K562 (cell line): Measurements from ENCODE around the gene GCC1. TPM values are rescaled to one million over a fixed set of nuclear protein-coding genes. Genes with fewer than 3 reads are reported as not detected.

Source experiments
- CGGBP1 ChIP-seq: fragments of 250-450 bp; sonication (Bioruptor Pico); IDR thresholded peaks from 2 replicates; pipeline ENCODE4 v1.9.0; 2021; ENCODE audit warnings: mild to moderate bottlenecking
- E4F1 ChIP-seq: fragments of 250-450 bp; sonication (Bioruptor Pico); IDR thresholded peaks from 2 replicates; pipeline ENCODE4 v1.5.0; 2021; ENCODE audit warnings: mild to moderate bottlenecking, borderline replicate concordance
- HDGF ChIP-seq: fragments of 450-650 bp; IDR thresholded peaks from 2 replicates; pipeline ENCODE4 v1.6.1; 2016
- HMGXB4 ChIP-seq: sonication (generic); formaldehyde crosslinking; IDR thresholded peaks from 2 replicates; pipeline ENCODE4 v1.8.1; 2023; ENCODE audit warnings: mild to moderate bottlenecking, missing genetic modification reagents
- L3MBTL2 ChIP-seq: fragments of 450-650 bp; IDR thresholded peaks from 2 replicates; pipeline ENCODE4 v1.6.1; 2016; ENCODE audit warnings: mild to moderate bottlenecking, moderate library complexity
- MYC ChIP-seq, 2 experiments: fragments of 250-450 bp in 1 of 2; sonication (Bioruptor Pico) in 1 of 2; IDR thresholded peaks; 2 replicates each; pipeline versions ENCODE4 v1.5.1 to v1.6.1; 2012 to 2021; ENCODE audit warnings: low read depth in 2 of 2, borderline replicate concordance in 1 of 2, improper control_type of control experiment in 1 of 2, low read length in 1 of 2, mild to moderate bottlenecking in 1 of 2, moderate library complexity in 1 of 2
- POLR2AphosphoS5 ChIP-seq: IDR thresholded peaks from 2 replicates; pipeline ENCODE4 v1.6.1; 2011; ENCODE audit warnings: mild to moderate bottlenecking, low read depth, low read length, moderate library complexity; ENCODE audit not compliant: control insufficient read depth, insufficient read depth
- RBBP5 ChIP-seq: fragments of 200-600 bp; sonication (generic); IDR thresholded peaks from 2 replicates; pipeline ENCODE4 v1.6.1; 2012; ENCODE audit warnings: borderline replicate concordance, mild to moderate bottlenecking, low read length, control low read depth, inconsistent platforms; ENCODE audit not compliant: insufficient read depth, poor library complexity, severe bottlenecking
- SMARCA4 ChIP-seq: fragments of 450-650 bp; IDR thresholded peaks from 2 replicates; pipeline ENCODE4 v1.6.1; 2016
- SRSF7 ChIP-seq: fragments of 200-400 bp; formaldehyde crosslinking; optimal IDR thresholded peaks from 2 replicates; pipeline ENCODE3; 2017; ENCODE audit warnings: mild to moderate bottlenecking, low read depth, low read length
- TCFL5 ChIP-seq: fragments of 250-450 bp; sonication (Bioruptor Pico); conservative IDR thresholded peaks from 2 replicates; pipeline ENCODE4 v1.6.1; 2021; ENCODE audit warnings: mild to moderate bottlenecking, moderate library complexity, matching md5 sums
- ZNF134 ChIP-seq: fragments of 250-450 bp; sonication (Bioruptor Pico); conservative IDR thresholded peaks from 2 replicates; pipeline ENCODE4 v1.4.0; 2020
- polyA plus RNA-seq, 8 experiments: library from polyadenylated mRNA; depleted of rRNA in 4 of 8; stranded (reverse) in 5 of 8; unstranded in 3 of 8; fragments of >200 nt; fragmentation: Nextera tagmentation in 2 of 8; fragmentation: Illumina TruSeq in 1 of 8; extraction: Ambion mirVana in 2 of 8; extraction: Trizol in 1 of 8; gene quantifications; 2 replicates each; pipeline versions ENCODE4 v1.2.1 to v1.2.3, GENCODE V29; 2011 to 2014; ENCODE audit warnings: inconsistent platforms in 1 of 8, missing spikeins in 1 of 8
- total RNA-seq, 7 experiments: library from RNA; depleted of rRNA in 6 of 7; stranded (reverse); fragments of >200 nt in 6 of 7; fragmentation: Illumina TruSeq in 2 of 7; extraction: Trizol in 2 of 7; gene quantifications; 2 replicates each; pipeline versions ENCODE4 v1.2.1 to v1.2.3, GENCODE V29; 2011 to 2021; ENCODE audit warnings: low replicate concordance in 1 of 7
- TF ChIP-seq, protein P1 (sequence below): fragments of 200-800 bp; sonication (Bioruptor generic); IDR thresholded peaks from 2 replicates; pipeline ENCODE4 v1.6.1; 2017; ENCODE audit warnings: missing genetic modification characterization, missing compliant biosample characterization
- TF ChIP-seq, protein P2 (sequence below): conservative IDR thresholded peaks from 2 replicates; pipeline ENCODE4 v1.6.1; 2011; ENCODE audit warnings: low read depth, mild to moderate bottlenecking, low read length; ENCODE audit not compliant: control insufficient read depth

Gene GCC1
- total and polyA plus RNA-seq, 9 of the 15 experiments (the other 6 are each of a cell fraction or from before 2014, with no cell fraction given): 1.9 to 19.8 (median 10.9) TPM

- no peak for TF ChIP-seq CGGBP1 (CRISPR knock-in tag)
- TF ChIP-seq SMARCA4: no peak
- TF ChIP-seq POLR2AphosphoS5: peak; percentile 71
- TF ChIP-seq RBBP5: peak; percentile 89
- TF ChIP-seq TCFL5 (CRISPR knock-in tag): no peak
- no peak for TF ChIP-seq ZNF134
- TF ChIP-seq E4F1 (CRISPR knock-in tag): 0 out of 2 replicates have a peak, but pooled peaks have one; percentile 32
- TF ChIP-seq, protein P1, sequence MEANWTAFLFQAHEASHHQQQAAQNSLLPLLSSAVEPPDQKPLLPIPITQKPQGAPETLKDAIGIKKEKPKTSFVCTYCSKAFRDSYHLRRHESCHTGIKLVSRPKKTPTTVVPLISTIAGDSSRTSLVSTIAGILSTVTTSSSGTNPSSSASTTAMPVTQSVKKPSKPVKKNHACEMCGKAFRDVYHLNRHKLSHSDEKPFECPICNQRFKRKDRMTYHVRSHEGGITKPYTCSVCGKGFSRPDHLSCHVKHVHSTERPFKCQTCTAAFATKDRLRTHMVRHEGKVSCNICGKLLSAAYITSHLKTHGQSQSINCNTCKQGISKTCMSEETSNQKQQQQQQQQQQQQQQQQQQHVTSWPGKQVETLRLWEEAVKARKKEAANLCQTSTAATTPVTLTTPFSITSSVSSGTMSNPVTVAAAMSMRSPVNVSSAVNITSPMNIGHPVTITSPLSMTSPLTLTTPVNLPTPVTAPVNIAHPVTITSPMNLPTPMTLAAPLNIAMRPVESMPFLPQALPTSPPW (CRISPR knock-in tag): peak; percentile 83
- TF ChIP-seq, protein P2, sequence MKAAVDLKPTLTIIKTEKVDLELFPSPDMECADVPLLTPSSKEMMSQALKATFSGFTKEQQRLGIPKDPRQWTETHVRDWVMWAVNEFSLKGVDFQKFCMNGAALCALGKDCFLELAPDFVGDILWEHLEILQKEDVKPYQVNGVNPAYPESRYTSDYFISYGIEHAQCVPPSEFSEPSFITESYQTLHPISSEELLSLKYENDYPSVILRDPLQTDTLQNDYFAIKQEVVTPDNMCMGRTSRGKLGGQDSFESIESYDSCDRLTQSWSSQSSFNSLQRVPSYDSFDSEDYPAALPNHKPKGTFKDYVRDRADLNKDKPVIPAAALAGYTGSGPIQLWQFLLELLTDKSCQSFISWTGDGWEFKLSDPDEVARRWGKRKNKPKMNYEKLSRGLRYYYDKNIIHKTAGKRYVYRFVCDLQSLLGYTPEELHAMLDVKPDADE: peak; percentile 49; the same call in 1 of the 2 replicates
- peak; percentile 16; the same call in 1 of the 2 replicates for TF ChIP-seq L3MBTL2
- TF ChIP-seq MYC (IDR thresholded peaks at IDR 0.05; ENCODE audit: low read depth, low read length): no peak; the same call in 1 of the 2 replicates
- no peak for TF ChIP-seq MYC (CRISPR knock-in tag; IDR thresholded peaks at IDR 0.05; ENCODE audit: borderline replicate concordance, low read depth)
- TF ChIP-seq SRSF7: no peak
- TF ChIP-seq HDGF: no peak
- no peak for TF ChIP-seq HMGXB4 (CRISPR knock-in tag)
Observed at GRCh38 chr7:127588019-127588696, 2.8 kb upstream of the GCC1 start, which contains the start of gene ARF5 (continued).
